ENCODE results near the gene MMP27.
A peak's percentile ranks its signal among the peaks of the same experiment; 100 is the strongest.
"Not testable (repeated sequence)": the region's sequence is repeated elsewhere in the genome, so short reads cannot be mapped to it uniquely, and the experiment has no call there.

The MMP27 gene, protein sequence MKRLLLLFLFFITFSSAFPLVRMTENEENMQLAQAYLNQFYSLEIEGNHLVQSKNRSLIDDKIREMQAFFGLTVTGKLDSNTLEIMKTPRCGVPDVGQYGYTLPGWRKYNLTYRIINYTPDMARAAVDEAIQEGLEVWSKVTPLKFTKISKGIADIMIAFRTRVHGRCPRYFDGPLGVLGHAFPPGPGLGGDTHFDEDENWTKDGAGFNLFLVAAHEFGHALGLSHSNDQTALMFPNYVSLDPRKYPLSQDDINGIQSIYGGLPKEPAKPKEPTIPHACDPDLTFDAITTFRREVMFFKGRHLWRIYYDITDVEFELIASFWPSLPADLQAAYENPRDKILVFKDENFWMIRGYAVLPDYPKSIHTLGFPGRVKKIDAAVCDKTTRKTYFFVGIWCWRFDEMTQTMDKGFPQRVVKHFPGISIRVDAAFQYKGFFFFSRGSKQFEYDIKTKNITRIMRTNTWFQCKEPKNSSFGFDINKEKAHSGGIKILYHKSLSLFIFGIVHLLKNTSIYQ

DNA sequence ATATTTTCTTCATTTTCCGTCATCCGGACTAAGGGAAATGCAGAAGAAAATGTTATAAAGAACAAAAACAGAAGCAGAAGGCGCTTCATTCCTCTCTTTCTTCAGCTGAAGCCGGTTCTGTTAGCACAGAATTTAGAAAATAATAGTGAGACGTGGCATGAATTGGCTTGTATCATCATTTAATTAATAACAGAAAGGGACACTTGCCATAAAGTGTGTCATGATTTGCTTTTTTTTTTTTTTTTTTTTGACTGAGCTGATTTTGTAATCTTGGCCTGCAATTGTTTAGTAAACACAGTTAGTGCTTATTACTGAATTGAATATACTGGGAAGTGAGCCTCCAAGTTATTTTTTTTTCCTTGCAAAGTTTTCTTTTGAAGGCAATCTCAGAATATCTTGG is at the start of gene MMP27:
MMP27 (minus strand) TSS at position 144 of the 400 bp plus-strand sequence; CDS start at position 89, 55 bp downstream.
- no peak for DNase-seq (ENCODE audit: low read depth)

DNA sequence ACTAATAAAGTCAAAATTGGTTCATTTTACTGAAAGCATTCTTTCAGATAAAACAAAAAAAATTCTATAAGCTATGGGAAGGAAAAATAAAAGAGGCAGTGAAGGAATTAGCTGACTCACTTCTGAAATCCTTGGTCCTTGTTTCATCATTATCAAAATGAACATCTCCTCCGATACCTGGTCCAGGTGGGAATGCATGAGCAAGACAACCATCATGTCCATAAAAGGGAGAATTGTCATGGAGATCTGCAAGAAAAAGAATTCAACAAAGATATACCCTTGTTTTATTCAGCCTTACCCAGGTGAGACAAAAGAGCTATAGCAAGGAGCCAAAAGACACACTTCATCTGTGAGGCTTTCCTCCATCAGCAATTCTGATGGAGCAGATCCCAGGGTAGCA is 47.7 kb upstream of the MMP27 start:
- DNase-seq (ENCODE audit: low read depth), result no peak

DNA sequence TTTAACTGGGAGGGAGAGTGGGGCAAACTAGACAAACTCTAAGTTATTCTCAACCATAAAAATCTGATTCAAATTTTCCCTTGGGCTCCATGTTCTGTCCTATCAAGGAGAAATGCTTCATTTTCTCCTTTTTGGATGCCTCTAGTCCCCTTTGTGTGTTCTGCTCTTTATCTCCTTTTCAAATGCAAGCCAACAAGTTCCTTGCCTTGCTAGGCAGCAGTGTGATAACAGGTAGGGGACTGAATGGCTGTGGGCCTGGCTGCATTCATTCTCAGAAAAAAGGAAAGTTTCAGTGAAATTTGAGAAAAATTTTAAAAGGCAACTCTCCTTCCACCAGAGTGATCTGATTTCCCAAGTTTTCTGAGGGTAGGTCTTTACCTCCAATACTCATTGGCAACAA is 46.1 kb upstream of the MMP27 start:
- DNase-seq (ENCODE audit: low read depth), result no peak

DNA sequence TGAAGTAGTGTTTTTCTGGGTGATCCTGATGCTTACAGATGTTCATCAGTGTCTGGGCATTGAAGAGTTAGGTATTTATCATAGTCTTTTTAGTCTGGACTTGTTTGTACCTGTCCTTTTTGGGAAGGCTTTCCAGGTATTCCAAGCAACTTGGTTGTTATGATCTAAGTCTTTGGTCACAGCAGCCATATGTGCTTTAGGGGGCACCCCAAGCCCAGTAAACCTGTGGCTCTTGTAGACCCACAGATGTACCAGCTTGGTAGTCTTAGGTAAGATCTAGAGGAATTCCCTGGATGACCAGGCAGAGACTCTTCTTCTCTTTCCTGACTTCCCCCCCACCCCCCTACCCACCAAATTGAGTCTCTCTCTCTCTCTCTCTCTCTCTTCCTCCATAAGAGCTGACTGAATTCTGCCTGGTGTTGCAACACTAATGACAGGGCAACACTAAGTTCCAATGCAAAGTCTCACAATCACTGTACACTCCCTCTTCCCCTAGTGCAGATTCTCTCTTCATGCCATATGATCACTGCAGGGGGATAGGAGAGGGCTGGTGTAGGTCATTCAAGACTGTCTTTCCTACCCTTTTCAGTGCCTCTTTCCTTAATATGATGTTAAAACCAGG is 43.6 kb upstream of the MMP27 start:
- no peak for DNase-seq (ENCODE audit: low read depth)

DNA sequence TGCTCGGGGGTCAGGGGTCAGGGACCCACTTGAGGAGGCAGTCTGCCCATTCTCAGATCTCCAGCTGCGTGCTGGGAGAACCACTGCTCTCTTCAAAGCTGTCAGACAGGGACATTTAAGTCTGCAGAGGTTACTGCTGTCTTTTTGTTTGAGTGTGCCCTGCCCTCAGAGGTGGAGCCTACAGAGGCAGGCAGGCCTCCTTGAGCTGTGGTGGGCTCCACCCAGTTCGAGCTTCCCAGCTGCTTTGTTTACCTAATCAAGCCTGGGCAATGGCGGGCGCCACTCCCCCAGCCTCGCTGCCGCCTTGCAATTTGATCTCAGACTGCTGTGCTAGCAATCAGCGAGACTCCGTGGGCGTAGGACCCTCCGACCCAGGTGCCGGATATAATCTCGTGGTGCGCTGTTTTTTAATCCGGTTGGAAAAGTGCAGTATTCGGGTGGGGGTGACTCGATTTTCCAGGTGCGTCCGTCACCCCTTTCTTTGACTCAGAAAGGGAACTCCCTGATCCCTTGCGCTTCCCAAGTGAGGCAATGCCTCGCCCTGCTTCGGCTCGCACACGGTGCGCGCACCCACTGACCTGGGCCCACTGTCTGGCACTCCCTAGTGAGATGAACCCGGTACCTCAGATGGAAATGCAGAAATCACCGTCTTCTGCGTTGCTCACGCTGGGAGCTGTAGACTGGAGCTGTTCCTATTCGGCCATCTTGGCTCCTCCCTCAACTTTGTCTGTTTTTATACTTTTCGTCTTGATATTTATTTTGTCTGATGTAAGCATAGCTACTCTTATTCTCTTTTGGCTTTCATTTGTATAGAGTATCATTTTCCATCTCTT is 41.4 kb upstream of the MMP27 start:
- not testable (repeated sequence) for DNase-seq (ENCODE audit: low read depth)

DNA sequence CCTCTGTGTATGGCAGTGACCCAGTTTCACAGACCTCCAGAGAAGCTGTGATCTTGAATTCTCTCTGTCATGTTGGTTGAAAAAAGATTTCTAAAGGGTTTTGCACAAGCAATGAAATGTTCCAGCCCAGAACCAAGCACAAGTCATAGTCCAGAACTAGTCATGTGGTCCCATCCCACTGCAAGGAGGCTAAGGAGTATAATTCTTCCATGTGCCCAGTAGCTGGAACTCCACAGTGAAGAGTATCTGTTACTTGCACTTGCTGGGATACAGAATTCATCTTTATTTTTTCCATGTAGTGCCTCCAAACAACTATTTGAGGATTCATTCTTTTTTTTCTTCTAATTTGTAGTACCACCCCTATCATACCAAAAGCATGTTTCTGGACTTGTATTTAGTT is 29.1 kb upstream of the MMP27 start:
- no peak for DNase-seq (ENCODE audit: low read depth)

DNA sequence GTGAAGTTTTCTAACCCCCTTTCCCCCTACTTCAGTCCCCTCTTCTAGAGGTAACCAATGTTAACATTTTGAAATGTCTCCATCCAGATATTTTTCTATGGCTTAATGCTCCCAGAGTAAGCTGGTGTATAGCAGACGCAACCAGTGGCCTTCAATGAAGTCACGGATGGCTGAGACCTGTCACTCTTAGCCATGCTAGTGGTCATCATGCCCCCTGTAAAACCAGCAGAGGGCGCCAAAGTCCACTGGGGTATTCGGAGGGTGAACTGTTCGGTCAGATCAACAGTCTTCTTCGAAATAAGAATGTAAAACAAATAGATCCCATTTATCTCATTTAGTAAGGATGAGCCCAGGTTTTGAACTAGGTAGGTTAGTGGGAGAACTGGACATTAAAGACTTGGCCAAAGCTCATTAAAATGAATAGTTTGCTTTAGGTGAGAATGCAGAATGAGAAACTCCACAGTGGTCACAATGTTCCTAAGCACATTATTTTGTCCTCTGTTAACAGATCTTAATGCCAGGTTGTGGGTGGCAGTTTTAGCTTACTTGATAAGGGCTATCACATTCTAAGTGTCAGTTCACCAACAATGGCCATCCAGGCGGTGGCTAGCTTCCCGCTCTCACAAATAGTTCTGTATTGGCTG is 27.8 kb upstream of the MMP27 start:
- DNase-seq (ENCODE audit: low read depth), result peak; percentile 27

DNA sequence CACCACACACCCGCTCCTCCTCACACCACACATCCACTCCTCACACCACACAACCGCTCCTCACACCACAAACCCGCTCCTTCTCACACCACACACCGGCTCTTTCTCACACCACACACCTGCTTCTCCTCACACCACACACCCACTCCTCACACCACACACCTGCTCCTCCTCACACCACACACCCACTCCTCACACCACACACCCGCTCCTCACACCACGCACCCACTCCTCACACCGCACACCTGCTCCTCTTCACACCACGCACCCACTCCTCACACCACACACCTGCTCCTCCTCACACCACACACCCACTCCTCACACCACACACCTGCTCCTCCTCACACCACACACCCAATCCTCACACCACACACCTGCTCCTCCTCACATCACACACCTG is 25.4 kb upstream of the MMP27 start:
- not testable (repeated sequence) for DNase-seq (ENCODE audit: low read depth)

DNA sequence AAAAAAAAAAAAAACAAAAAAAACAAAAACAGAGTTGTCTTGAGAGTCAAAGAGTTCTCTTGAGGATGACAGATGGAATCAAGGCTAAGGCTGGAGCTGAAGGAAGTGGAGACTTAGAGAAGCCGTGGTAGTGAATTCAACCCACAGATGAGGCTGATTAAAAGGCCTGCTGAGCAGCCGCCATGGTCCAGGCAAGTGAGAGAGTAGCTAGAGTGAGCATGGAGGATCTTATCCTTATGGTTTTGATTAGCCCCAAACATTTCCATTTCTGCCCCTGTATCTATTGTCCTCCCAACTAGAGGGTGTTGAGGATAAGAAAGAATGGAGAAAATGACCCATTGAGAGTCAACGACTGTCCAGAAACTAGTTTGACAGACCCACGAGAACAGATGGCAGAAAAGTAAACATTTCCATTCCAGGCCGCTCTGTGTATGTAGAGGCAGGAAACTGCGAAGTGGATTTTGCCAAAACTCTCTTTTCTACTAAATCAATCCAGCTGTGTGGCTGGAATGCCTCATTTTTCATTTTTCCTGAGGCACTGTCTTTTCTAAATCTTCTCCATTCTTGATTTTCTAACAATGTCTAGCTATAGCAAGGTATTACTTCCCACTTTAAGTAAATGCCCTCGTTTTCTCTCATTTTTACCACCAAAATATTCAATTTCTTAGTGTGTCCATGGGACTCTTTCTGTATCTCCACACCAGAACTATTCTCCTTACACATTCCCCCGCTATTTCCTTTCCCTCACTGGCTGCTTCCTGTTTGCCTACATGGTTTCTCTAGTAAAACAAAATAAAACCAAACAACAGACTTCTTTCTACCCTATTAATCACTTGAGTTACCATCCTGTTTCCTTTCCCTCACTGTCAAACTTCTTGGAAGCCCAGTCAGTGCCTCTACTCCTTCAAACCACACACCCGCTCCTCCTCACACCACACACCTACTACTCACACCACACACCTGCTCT is 24.6 kb upstream of the MMP27 start:
- DNase-seq (ENCODE audit: low read depth), result no peak

DNA sequence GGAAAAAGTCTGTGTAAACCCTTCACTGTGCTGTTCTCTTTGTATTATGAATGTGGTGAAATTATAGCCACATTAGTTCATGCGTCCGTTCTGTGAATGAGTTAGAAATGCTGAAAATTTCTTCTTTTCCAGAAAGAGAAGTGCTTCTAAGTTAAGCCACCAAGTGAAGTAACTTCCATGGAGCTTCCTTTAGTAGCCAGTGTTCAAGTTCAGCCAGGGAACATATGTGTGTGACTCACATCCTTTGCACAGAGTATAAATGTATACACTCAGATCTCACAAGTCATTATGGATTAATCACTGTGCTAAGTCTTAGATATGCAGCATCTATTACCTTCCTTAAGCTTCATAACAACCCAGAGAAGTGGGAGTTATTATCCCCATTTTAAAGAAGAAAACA is 22.3 kb upstream of the MMP27 start:
- no peak for DNase-seq (ENCODE audit: low read depth)

DNA sequence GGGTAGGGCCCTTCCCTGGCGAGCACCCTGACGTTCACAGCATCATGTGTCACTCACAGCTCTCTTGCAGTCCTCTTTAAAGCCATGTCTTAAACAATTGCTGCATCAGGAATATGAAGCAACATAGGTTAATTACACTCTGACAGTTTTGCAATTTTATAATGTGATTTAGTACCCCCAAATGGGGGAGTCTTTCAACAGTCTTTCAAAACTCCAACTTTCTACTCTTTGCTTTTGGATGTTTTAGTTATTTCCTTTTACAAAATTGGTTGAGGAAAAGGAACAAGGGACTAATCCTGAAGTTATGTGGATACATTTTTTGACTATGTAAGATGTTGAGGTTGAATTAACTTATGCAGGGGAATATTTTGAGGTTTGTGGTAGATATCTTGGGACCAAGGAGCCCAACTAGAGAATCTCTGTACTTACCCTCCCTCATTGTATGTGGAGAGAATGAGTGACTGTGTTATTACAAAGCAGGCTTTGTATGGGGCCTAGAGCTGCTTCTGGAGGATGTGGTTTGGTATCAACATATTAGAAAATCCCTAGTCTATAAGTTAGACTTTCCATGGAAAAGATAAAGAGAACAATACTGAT is 19.4 kb upstream of the MMP27 start, which contains the start of gene MMP8:
MMP8 (minus strand) TSS at position 51 of the 597 bp plus-strand sequence. CDS start 99 bp downstream, outside the sequence.
- DNase-seq (ENCODE audit: low read depth), result no peak

DNA sequence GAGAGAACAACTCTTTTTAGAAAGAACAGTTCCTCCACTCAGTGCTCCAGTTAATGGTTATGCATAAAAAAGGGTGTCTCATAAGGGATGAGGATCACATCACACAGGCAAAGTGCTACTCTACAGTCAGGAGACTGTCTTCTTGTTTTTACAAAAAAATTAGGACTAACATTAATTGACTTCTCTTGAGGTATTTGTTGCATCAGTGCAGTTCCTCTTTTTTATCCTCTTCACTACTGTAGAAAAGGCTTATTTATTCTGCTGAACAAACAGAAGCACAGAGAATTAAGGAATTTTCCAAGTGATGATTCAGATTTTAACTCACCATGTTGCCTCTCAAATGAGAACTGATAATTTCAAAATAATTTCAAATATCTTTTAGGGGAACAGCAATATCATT is 17.3 kb upstream of the MMP27 start:
- no peak for DNase-seq (ENCODE audit: low read depth)

DNA sequence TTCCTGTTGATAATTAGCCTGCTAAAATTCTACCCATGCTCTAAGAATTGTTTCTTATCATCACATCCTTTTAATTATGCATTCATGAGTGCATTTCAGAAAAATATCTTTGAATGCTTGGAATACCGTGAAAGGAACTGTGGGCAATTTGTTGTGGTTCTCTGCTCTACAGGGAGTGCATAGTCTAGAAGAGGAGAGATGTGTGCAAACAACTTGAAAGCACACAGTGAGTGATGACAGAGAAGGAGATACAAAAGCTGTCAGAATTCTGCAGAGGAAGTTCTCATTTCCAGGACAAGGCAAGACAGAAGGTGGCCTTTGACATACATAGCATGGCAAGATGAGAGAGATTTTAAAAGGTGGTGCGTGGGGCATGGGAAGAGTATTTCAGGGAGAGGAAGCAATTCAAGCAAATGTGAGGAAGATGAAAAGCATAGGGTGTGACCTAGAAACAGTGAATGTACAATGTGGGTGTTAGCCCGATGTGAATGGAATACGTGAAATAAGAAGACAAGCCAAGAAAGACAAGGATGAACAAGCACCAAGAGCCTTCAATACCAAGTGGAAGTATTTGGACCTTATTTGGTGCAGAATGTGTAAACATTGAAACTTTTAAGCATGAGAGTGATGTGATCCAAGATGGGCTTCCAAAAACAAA is 14.2 kb upstream of the MMP27 start:
- DNase-seq (ENCODE audit: low read depth), result no peak

DNA sequence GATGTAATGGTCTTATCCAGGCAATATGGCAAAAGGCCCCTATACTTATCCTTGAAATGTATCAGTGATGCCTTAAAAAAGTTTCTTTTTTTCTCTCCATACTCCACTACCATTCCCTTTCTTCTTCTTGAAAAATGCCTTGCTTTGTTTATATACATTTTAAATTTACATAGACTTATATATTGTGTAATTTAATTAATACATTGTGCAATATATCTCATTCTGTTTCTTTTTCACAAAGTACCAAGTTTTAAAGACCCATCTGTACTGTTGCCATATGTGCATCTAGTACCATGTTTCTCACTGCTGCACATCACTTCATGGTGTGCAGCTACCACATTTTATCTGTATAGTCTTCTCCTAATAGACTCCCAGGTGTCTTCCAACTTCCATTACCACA is 11.7 kb upstream of the MMP27 start:
- no peak for DNase-seq (ENCODE audit: low read depth)

DNA sequence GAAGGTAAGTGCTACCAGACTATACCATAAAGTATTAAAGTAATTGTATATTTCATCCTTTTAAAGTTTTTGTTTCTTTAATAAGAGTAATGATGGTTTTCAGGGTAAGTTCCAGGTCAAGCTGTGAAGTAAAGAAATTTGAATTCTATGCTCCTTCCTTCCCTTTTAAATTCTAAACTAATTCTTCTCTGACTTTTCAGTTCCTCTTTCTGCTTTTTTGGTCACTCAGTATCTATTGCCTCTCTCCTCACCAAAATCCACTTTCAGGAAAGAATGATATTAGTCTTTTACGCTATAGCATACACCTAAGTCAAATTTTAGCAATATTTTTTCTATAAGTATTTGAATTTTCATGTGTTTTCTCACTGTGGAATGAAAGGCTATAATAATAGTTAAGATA is 11.0 kb upstream of the MMP27 start:
- no peak for DNase-seq (ENCODE audit: low read depth)

DNA sequence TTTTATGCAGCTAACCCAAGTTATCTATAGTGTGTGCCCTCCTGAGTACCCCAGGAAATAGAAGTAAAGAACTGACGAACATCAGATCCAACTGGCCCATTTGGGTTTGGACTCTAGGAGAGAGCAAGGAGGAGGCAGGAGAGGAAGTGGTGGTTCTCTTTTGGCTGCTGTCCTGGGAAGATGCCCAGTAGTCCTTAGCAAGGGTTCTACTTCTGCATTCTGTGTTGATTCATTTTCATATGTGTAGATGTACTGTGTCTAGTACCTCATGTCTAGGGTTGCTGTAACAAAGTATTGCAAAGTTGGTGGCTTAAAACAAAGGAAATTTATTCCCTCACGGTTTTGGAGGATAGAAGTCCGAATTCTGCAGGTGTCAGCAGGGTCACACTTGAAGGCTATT is 6.6 kb upstream of the MMP27 start:
- DNase-seq (ENCODE audit: low read depth), result no peak

DNA sequence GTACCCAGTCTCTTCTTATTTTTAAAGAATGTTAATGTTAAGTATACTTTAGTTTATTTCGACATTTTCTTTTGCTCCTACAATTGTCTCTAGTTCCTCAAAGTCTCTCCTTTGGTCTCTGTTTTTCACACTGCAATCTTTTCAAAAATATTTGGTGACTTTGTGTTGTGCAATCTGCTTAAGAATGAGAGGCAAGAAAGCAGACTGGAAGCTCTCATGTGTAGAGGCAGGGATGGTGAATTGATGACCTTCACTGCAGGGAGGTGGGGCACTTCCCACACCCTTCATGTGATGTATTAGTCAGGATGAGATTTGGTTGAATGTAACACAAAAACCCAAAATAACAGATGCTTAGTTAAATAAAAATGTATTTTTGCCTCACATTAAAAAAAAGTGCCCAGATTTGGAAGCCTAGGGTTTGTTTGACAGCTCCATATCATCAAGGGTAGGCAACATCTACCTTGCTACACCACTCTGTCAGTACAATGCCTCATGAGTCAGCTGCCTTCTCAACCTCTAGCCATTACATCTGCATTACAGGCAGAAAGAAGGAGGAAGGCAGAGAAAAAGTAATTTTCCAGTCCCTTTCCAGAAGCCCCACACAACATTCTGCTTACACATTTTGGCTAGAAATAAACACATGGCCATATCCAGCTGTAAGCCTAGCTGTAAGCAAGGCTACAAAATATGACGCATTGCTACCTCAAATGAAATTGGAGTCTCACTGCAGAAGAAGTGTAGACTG is 3.8 kb upstream of the MMP27 start:
- no peak for DNase-seq (ENCODE audit: low read depth)

DNA sequence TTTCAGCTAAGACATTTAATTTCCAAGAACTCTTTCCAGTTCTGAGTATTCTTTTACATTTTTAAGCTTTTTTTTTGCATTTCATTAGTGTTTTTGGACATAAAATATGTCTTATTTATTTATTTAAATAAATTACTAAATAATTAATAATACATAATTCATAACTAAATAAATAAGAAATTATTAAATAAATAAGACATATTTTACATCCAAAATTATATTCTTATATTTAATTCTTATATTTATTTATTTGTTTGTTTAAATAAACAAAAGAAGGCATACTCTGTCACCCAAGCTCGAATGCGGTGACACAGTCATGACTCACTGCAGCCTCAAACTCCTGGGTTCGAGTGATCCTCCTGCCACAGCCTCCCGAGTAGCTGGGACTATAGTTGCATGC is 3.1 kb upstream of the MMP27 start:
- no peak for DNase-seq (ENCODE audit: low read depth)

DNA sequence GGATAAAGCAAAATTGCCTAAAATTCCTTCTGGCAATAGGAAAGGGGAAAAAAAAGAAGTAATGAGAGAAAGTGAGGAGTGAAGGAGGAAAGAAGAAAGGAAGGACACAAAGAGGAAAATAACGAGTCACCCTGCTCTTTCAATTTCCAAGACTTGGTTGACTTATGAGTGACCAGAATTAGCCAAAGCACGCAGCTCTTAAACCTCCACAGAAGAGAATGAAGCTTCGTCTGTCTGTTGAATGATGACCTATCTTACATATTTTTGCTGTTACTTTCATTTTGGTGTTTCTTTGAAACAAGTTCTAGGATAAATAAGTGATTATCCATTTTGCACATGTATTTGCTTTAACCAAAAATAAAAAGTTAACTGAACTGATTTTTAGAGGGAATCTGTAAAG is 728 bp downstream of the MMP27 start:
- DNase-seq (ENCODE audit: low read depth), result no peak
